Vagina (tissue), 2 donors: Measurements from ENCODE around the gene FERMT2.

Source experiments
- POLR2A ChIP-seq, 2 donors: fragments of 450-650 bp; IDR thresholded peaks; one replicate each; pipeline ENCODE4 v1.6.1; 2017; ENCODE audit warnings: antibody characterized with exemption in 2 of 2, mild to moderate bottlenecking in 2 of 2, moderate library complexity in 2 of 2
- POLR2AphosphoS5 ChIP-seq, 2 donors: sonication (generic); formaldehyde crosslinking; IDR thresholded peaks; one replicate each; pipeline ENCODE4 v1.9.0; 2017; ENCODE audit warnings: antibody characterized with exemption in 2 of 2, mild to moderate bottlenecking in 2 of 2, low read depth in 1 of 2; ENCODE audit not compliant: insufficient read depth in 1 of 2
- TF ChIP-seq, protein P1 (sequence below), 3 experiments: fragments of 450-650 bp in 2 of 3; fragments of 200-600 bp in 1 of 3; sonication (generic) in 1 of 3; IDR thresholded peaks; one replicate each; pipeline ENCODE4 v1.5.1; 2017 to 2019; ENCODE audit warnings: antibody characterized with exemption in 3 of 3, mild to moderate bottlenecking in 2 of 3, moderate library complexity in 2 of 3

GRCh38 chr14:52948039-52948438 lies 2.8 kb downstream of the FERMT2 start:
- TF ChIP-seq, protein P1, sequence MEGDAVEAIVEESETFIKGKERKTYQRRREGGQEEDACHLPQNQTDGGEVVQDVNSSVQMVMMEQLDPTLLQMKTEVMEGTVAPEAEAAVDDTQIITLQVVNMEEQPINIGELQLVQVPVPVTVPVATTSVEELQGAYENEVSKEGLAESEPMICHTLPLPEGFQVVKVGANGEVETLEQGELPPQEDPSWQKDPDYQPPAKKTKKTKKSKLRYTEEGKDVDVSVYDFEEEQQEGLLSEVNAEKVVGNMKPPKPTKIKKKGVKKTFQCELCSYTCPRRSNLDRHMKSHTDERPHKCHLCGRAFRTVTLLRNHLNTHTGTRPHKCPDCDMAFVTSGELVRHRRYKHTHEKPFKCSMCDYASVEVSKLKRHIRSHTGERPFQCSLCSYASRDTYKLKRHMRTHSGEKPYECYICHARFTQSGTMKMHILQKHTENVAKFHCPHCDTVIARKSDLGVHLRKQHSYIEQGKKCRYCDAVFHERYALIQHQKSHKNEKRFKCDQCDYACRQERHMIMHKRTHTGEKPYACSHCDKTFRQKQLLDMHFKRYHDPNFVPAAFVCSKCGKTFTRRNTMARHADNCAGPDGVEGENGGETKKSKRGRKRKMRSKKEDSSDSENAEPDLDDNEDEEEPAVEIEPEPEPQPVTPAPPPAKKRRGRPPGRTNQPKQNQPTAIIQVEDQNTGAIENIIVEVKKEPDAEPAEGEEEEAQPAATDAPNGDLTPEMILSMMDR (IDR thresholded peaks at IDR 0.05) = no peak
- no peak for TF ChIP-seq POLR2A (IDR thresholded peaks at IDR 0.05)
- no peak for TF ChIP-seq POLR2AphosphoS5 (IDR thresholded peaks at IDR 0.05; ENCODE audit: insufficient read depth in 1 of 2, low read depth in 1 of 2)
